ENCODE data around the gene PLXNB3. TPM values are rescaled to one million over a fixed set of nuclear protein-coding genes. Genes with fewer than 3 reads are reported as not detected.

Gene PLXNB3
- total RNA-seq, 1 experiment from 2014 or later, result 14.3 TPM

DNA sequence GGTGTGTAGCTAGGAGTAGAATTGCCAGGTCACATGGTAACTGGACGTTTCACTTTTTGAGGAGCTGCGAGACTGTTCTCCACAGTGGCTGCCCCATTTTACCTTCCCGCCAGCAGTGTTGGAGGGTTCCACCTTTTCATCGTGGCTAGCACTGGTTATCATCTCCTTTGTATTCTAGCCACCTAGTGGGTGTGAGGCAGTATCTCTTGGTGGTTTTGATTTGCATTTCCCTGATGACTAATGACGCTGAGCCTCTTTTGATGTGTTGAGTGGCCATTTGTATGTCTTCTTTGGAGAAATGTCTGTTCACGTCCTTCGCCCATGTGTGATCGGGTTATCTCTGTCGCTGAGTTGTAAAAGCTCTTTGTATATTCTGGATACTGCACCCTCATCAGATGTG is 28.8 kb upstream of the PLXNB3 start:
- no TSS peak for BruUV-seq (replicated peaks)
- CTCF ChIA-PET, result no interaction called here

DNA sequence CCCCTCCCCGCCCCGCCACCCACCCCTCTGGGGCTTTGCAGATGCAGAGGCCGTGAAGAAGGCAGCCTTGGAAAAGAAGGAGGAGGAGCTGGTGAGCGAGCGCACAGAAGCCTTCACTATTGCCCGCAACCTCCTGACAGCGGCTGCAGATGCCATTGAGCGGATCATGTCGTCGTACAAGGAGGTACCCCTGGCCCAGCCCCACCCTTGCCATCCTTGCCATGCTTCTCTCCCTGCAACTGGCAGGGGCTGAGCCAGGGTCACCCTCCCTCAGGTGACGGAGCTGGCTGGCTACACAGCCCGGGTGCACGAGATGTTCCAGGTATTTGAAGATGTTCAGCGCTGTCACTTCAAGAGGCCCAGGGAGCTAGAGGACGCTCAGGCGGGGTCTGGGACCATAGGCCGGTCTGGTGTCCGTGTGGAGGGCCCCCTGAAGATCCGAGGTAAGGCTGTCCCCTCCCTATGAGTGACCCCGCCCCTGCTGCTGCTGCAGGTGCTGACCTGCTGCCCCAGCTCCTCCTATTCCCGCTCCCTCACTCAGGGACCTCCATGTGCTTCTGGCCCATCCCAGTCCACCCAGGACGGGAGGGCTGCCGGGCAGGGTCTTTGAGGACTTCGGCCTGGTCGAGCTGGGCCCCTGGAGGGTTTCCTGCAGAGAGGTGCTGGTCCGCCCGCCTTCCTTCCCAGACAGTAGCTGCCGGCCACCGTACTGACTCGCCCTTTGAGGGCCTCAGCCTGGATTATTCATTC is 27.8 kb upstream of the PLXNB3 start:
- ChIA-PET CTCF (interaction anchor here (0.7 kb wide), 1 partner anchor 83 kb away, joined by 7 read pairs; no protein-coding TSS in a partner anchor), POLR2A (no interaction called here)
- Histone ChIP-seq H3K27me3 (ENCODE audit: control insufficient read depth, insufficient read depth, low read length) (no peaks in the 10 kb centered on the region), H3K4me3 (ENCODE audit: low read depth in 2 of 2, low read length in 2 of 2) (no peak overlapping the region), H3K36me3 (ENCODE audit: control insufficient read depth, insufficient read depth, low read length) (no peaks in the 10 kb centered on the region), H3K4me1 (ENCODE audit: control insufficient read depth, insufficient read depth, low read length) (no peaks in the 10 kb centered on the region), H3K9me3 (ENCODE audit: control insufficient read depth, insufficient read depth, low read depth, low read length) (0 out of 2 replicates have a peak, but pooled peaks cover 3% of the 10 kb centered on the region), H3K27ac (ENCODE audit: low read length) (no peak overlapping the region)
- in situ Hi-C loops (cut with HindIII; ENCODE audit: low pct_unique_long_range_greater_than_20kb, low sequenced_read_pairs) (no loop called here), intact Hi-C loops (cut with micrococcal nuclease; ENCODE audit: unreplicated experiment) (no loop called here)
- ATAC-seq (no peak), DNase-seq (ENCODE audit: low read depth, low spot score) (no peak)
- TF ChIP-seq SIN3A (IDR thresholded peaks at IDR 0.05; ENCODE audit: borderline replicate concordance, insufficient read depth, low read depth, low read length) (no peak), TCF7L2 (IDR thresholded peaks at IDR 0.05; ENCODE audit: low read depth, low read length) (no peak), POLR2AphosphoS5 (IDR thresholded peaks at IDR 0.05; ENCODE audit: low read depth, low read length) (no peak)
- TF ChIP-seq, protein P1, sequence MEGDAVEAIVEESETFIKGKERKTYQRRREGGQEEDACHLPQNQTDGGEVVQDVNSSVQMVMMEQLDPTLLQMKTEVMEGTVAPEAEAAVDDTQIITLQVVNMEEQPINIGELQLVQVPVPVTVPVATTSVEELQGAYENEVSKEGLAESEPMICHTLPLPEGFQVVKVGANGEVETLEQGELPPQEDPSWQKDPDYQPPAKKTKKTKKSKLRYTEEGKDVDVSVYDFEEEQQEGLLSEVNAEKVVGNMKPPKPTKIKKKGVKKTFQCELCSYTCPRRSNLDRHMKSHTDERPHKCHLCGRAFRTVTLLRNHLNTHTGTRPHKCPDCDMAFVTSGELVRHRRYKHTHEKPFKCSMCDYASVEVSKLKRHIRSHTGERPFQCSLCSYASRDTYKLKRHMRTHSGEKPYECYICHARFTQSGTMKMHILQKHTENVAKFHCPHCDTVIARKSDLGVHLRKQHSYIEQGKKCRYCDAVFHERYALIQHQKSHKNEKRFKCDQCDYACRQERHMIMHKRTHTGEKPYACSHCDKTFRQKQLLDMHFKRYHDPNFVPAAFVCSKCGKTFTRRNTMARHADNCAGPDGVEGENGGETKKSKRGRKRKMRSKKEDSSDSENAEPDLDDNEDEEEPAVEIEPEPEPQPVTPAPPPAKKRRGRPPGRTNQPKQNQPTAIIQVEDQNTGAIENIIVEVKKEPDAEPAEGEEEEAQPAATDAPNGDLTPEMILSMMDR (IDR thresholded peaks at IDR 0.05), result no peak
- TF ChIP-seq, protein P2, sequence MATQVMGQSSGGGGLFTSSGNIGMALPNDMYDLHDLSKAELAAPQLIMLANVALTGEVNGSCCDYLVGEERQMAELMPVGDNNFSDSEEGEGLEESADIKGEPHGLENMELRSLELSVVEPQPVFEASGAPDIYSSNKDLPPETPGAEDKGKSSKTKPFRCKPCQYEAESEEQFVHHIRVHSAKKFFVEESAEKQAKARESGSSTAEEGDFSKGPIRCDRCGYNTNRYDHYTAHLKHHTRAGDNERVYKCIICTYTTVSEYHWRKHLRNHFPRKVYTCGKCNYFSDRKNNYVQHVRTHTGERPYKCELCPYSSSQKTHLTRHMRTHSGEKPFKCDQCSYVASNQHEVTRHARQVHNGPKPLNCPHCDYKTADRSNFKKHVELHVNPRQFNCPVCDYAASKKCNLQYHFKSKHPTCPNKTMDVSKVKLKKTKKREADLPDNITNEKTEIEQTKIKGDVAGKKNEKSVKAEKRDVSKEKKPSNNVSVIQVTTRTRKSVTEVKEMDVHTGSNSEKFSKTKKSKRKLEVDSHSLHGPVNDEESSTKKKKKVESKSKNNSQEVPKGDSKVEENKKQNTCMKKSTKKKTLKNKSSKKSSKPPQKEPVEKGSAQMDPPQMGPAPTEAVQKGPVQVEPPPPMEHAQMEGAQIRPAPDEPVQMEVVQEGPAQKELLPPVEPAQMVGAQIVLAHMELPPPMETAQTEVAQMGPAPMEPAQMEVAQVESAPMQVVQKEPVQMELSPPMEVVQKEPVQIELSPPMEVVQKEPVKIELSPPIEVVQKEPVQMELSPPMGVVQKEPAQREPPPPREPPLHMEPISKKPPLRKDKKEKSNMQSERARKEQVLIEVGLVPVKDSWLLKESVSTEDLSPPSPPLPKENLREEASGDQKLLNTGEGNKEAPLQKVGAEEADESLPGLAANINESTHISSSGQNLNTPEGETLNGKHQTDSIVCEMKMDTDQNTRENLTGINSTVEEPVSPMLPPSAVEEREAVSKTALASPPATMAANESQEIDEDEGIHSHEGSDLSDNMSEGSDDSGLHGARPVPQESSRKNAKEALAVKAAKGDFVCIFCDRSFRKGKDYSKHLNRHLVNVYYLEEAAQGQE (IDR thresholded peaks at IDR 0.05; ENCODE audit: insufficient read depth in 1 of 2, low read depth in 2 of 2, low read length in 1 of 2), result no peak
- BruUV-seq (replicated peaks), result no TSS peak

More for the DNA sequence above, 28.8 kb upstream of the PLXNB3 start:
- Histone ChIP-seq H3K4me1 (ENCODE audit: control insufficient read depth, insufficient read depth, low read length) (no peaks in the 10 kb centered on the region), H3K36me3 (ENCODE audit: control insufficient read depth, insufficient read depth, low read length) (no peaks in the 10 kb centered on the region), H3K9me3 (ENCODE audit: control insufficient read depth, insufficient read depth, low read depth, low read length) (0 out of 2 replicates have a peak, but pooled peaks cover 3% of the 10 kb centered on the region), H3K4me3 (ENCODE audit: low read depth in 2 of 2, low read length in 2 of 2) (no peak overlapping the region), H3K27me3 (ENCODE audit: control insufficient read depth, insufficient read depth, low read length) (no peaks in the 10 kb centered on the region), H3K27ac (ENCODE audit: low read length) (no peak overlapping the region)
- TF ChIP-seq TCF7L2 (IDR thresholded peaks at IDR 0.05; ENCODE audit: low read depth, low read length), result no peak
- TF ChIP-seq POLR2AphosphoS5 (IDR thresholded peaks at IDR 0.05; ENCODE audit: low read depth, low read length), result no peak
- no peak for TF ChIP-seq SIN3A (IDR thresholded peaks at IDR 0.05; ENCODE audit: borderline replicate concordance, insufficient read depth, low read depth, low read length)
- TF ChIP-seq, protein P2 (IDR thresholded peaks at IDR 0.05; ENCODE audit: insufficient read depth in 1 of 2, low read depth in 2 of 2, low read length in 1 of 2), result no peak
- POLR2A ChIA-PET, result no interaction called here
- DNase-seq (ENCODE audit: low read depth, low spot score) (no peak), ATAC-seq (no peak; the same call in 1 of the 2 replicates)
- intact Hi-C loops (cut with micrococcal nuclease; ENCODE audit: unreplicated experiment) (no loop called here), in situ Hi-C loops (cut with HindIII; ENCODE audit: low pct_unique_long_range_greater_than_20kb, low sequenced_read_pairs) (no loop called here)
